Bronchial epithelial cell (primary cell): ENCODE data around the gene HSPA12B. TPM values are rescaled to one million over a fixed set of nuclear protein-coding genes. Genes with fewer than 3 reads are reported as not detected.
A peak's percentile ranks its signal among the peaks of the same experiment; 100 is the strongest.

ENCODE experiments used
- DNase-seq: peaks from one replicate; pipeline ENCODE4 v3.0.0-alpha.2; 2010; ENCODE audit warnings: low read depth
- FAIRE-seq: peaks from 2 replicates; lab custom pipeline; 2011; peaks lifted over from hg19 to GRCh38; lab: Jason Lieb, UNC
- H3K27me3 ChIP-seq: 2 replicates; pipeline ENCODE4 v1.5.1; 2011; ENCODE audit warnings: low read length; ENCODE audit not compliant: control insufficient read depth, insufficient read depth
- H3K36me3 ChIP-seq: 2 replicates; pipeline ENCODE4 v1.5.1; 2011; ENCODE audit warnings: low read length; ENCODE audit not compliant: control insufficient read depth, insufficient read depth
- H3K4me3 ChIP-seq: 2 replicates; pipeline ENCODE4 v1.5.1; 2011; ENCODE audit warnings: mild to moderate bottlenecking, low read depth, low read length, control low read depth
- CTCF ChIP-seq: IDR thresholded peaks from 2 replicates; pipeline ENCODE4 v1.5.1; 2011; ENCODE audit warnings: mild to moderate bottlenecking, moderate library complexity, low read length, control low read depth, inconsistent platforms; ENCODE audit not compliant: insufficient read depth, severe bottlenecking
- total RNA-seq: library from RNA; depleted of rRNA; stranded (reverse); fragments of >200 nt; gene quantifications from 2 replicates; pipeline ENCODE4 v1.2.1, GENCODE V29; 2014

Gene HSPA12B
- total RNA-seq, 1 donor from 2014 or later, result not detected

- Histone ChIP-seq H3K36me3 (no peaks in the 10 kb centered on the region), H3K27me3 (no peaks in the 10 kb centered on the region), H3K4me3 (peak overlapping the region; percentile 84)
- FAIRE-seq (no peak), DNase-seq (no peak)
- no peak for TF ChIP-seq CTCF
Measured at GRCh38 chr20:3766422-3767109, 34.1 kb downstream of the HSPA12B start.

- no peak for TF ChIP-seq CTCF
- DNase-seq (no peak), FAIRE-seq (no peak)
- peak overlapping the region; percentile 84 for H3K4me3 ChIP-seq
- no peaks in the 10 kb centered on the region for H3K27me3 ChIP-seq
- no peaks in the 10 kb centered on the region for H3K36me3 ChIP-seq
Measured at GRCh38 chr20:3767110-3767426, 34.6 kb downstream of the HSPA12B start.

- H3K4me3 ChIP-seq, result peak within 1 kb of the TSS; percentile 84
- FAIRE-seq, result no peak
- peak; percentile 90 for DNase-seq
Measured at GRCh38 chr20:3767427-3768341, 35.2 kb downstream of the HSPA12B start, which contains the start of gene ADISSP. TSS of gene ADISSP (minus strand) at chr20:3767753. CDS start at chr20:3760100, 7,653 bp downstream.

GRCh38 chr20:3768342-3769130 lies 36.1 kb downstream of the HSPA12B start:
- H3K27me3 ChIP-seq, result no peaks in the 10 kb centered on the region
- no peaks in the 10 kb centered on the region for H3K36me3 ChIP-seq
- TF ChIP-seq CTCF, result peak; percentile 58
- peak; percentile 73 for FAIRE-seq
- peak overlapping the region; percentile 84 for H3K4me3 ChIP-seq
- peak; percentile 78 for DNase-seq

More at GRCh38 chr20:3767427-3768341, 35.2 kb downstream of the HSPA12B start, which contains the start of gene ADISSP:
- Histone ChIP-seq H3K27me3 (no peaks in the 10 kb centered on the region), H3K36me3 (no peaks in the 10 kb centered on the region)
- no peak for TF ChIP-seq CTCF

GRCh38 chr20:3771552-3772058 lies 39.1 kb downstream of the HSPA12B start:
- no peak overlapping the region for H3K4me3 ChIP-seq
- H3K27me3 ChIP-seq, result no peaks in the 10 kb centered on the region
- no peak for TF ChIP-seq CTCF
- no peak for FAIRE-seq
- H3K36me3 ChIP-seq, result no peaks in the 10 kb centered on the region
- no peak for DNase-seq
